ENCODE results near the gene LIME1. TPM values are rescaled to one million over a fixed set of nuclear protein-coding genes. Genes with fewer than 3 reads are reported as not detected.

Gene LIME1
- total and polyA plus RNA-seq, 2 of the 4 experiments (the other 2 are of a cell fraction): 0.36 to 7.8 TPM

DNA sequence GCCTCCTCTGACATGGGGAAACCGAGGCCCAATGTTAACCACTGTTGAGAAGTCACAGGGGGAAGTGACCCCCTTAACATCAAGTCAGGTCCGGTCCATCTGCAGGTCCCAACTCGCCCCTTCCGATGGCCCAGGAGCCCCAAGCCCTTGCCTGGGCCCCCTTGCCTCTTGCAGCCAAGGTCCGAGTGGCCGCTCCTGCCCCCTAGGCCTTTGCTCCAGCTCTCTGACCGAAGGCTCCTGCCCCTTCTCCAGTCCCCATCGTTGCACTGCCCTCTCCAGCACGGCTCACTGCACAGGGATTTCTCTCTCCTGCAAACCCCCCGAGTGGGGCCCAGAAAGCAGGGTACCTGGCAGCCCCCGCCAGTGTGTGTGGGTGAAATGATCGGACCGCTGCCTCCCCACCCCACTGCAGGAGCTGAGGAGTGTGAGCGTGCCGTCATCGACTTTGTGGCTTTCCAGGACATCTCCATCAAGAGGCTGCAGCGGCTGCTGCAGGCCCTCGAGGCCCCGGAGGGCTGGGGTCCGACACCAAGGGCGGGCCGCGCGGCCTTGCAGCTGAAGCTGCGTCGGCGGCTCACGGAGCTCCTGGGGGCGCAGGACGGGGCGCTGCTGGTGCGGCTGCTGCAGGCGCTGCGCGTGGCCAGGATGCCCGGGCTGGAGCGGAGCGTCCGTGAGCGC lies 38.5 kb upstream of the LIME1 start:
- Histone ChIP-seq H3K4ac (ENCODE audit: low read depth, low read length) (peak overlapping the region; percentile 22; the same call in 1 of the 2 replicates), H3K9me1 (ENCODE audit: insufficient read depth, low read length) (no peaks in the 10 kb centered on the region), H3K27ac (ENCODE audit: insufficient read depth, low read length) (no peak overlapping the region; the same call in 1 of the 2 replicates), H3K23ac (ENCODE audit: low read depth, low read length) (no peak overlapping the region), H4K91ac (ENCODE audit: insufficient read depth, low read depth, low read length) (0 out of 2 replicates have a peak overlapping the region, but pooled peaks have one; percentile 93), H3K14ac (replicated peaks; ENCODE audit: low read depth, low read length) (no peak overlapping the region), H3K18ac (ENCODE audit: low read depth, low read length) (no peak overlapping the region), H3K9me3 (ENCODE audit: control insufficient read depth, insufficient read depth, low read length) (no peaks in the 10 kb centered on the region), H2AFZ (replicated peaks; ENCODE audit: low read length, poor library complexity) (peak overlapping the region; percentile 64), H3K36me3 (ENCODE audit: control insufficient read depth, insufficient read depth, low read length) (peaks cover 12% of the 10 kb centered on the region; the same call in 1 of the 2 replicates), H2AK5ac (ENCODE audit: low read depth, low read length) (peak overlapping the region; percentile 53; the same call in 1 of the 2 replicates), H2BK120ac (ENCODE audit: low read depth, low read length) (no peak overlapping the region), H3K79me1 (ENCODE audit: low read depth in 1 of 2, low read length in 2 of 2) (peaks cover 11 to 54% of the 10 kb centered on the region in 2 experiments; a peak in 3 of 4 replicates), H3K56ac (ENCODE audit: extremely low read depth, insufficient read depth, low read length) (no peak overlapping the region), H3K9ac (ENCODE audit: low read depth, low read length) (no peak overlapping the region), H2BK15ac (ENCODE audit: low read depth, low read length) (no peak overlapping the region; the same call in 2 of the 3 replicates), H2BK5ac (ENCODE audit: low read depth, low read length, poor library complexity, severe bottlenecking) (peak overlapping the region; percentile 98), H4K8ac (ENCODE audit: low read depth in 2 of 2, low read length in 2 of 2) (peak overlapping the region; percentile 27 to 34; a peak in 2 of 4 replicates), H3K4me2 (ENCODE audit: low read depth, low read length) (no peak overlapping the region), H3K4me1 (ENCODE audit: control insufficient read depth, insufficient read depth, low read length) (peaks cover 22% of the 10 kb centered on the region), H4K20me1 (ENCODE audit: insufficient read depth, low read length) (no peaks in the 10 kb centered on the region), H3K27me3 (ENCODE audit: control insufficient read depth, insufficient read depth, low read length) (no peaks in the 10 kb centered on the region), H3K4me3 (ENCODE audit: insufficient read depth, low read depth, low read length) (no peak overlapping the region), H2AK9ac (replicated peaks; ENCODE audit: low read depth, low read length, poor library complexity) (peak overlapping the region; percentile 79), H4K5ac (ENCODE audit: low read depth, low read length) (peak overlapping the region; percentile 18; the same call in 1 of the 2 replicates), H2BK20ac (ENCODE audit: low read depth, low read length) (no peak overlapping the region)
- dilution Hi-C loops (cut with HindIII; ENCODE audit: low sequenced_read_pairs, unreplicated experiment) (no loop called here), in situ Hi-C loops (cut with MboI; ENCODE audit: low sequenced_read_pairs) (no loop called here), intact Hi-C loops (cut with micrococcal nuclease) (no loop called here)
- ChIA-PET CTCF (interaction anchor here (1.5 kb wide), 1 partner anchor 10 kb away, joined by 8 read pairs; the partner anchor contains the start of genes ARFRP1 and ZGPAT), POLR2A (ENCODE audit: unreplicated experiment) (interaction anchor here (1.2 to 1.6 kb wide), 3 partner anchors 10 to 15 kb away, joined by 3 to 5 read pairs (median 4); partner anchors contain the start of genes ARFRP1 and ZGPAT)
- no peak for DNase-seq
- 83% methylated on average over 18 of the region's 40 CpGs; no CpG with 5 or more reads in 1 of the 2 experiments for WGBS, 2 experiments (ENCODE audit: extremely low coverage in 2 of 2, insufficient read length in 1 of 2)
- no peak for ATAC-seq (ENCODE audit: low read depth)
- TF ChIP-seq CEBPB (IDR thresholded peaks at IDR 0.05; ENCODE audit: low read depth, low read length): no peak
- no peak; the same call in 1 of the 2 replicates for TF ChIP-seq POLR2A (IDR thresholded peaks at IDR 0.05; ENCODE audit: low read depth, low read length)
- no peak for TF ChIP-seq MAZ (IDR thresholded peaks at IDR 0.05; ENCODE audit: borderline replicate concordance, low read depth, low read length)
- no peak for TF ChIP-seq RAD21 (IDR thresholded peaks at IDR 0.05; ENCODE audit: low read length)
- no peak for TF ChIP-seq RFX5 (IDR thresholded peaks at IDR 0.05; ENCODE audit: low read depth, low read length)
- no TSS peak for BruUV-seq (replicated peaks)

Measured in IMR-90 (cell line).